Caco-2 (cell line): ENCODE data around the gene RING1. TPM values are rescaled to one million over a fixed set of nuclear protein-coding genes. Genes with fewer than 3 reads are reported as not detected.

ENCODE experiments used
- Bru-seq: library from RNA; stranded (reverse); fragments of 400-500 nt; gene quantifications from one replicate; lab custom pipeline; 2021; lab: Mats Ljungman, UMichigan
- BruChase-seq, 2 experiments: library from RNA; stranded (reverse); fragments of 400-500 nt; gene quantifications; one replicate each; lab custom pipeline; 2021; lab: Mats Ljungman, UMichigan
- BruUV-seq: library from RNA; stranded (reverse); fragments of 400-500 nt; replicated peaks from 2 replicates; lab custom pipeline; 2021; lab: Mats Ljungman, UMichigan
- CTCF ChIA-PET: fragments of 300-600 bp; sonication (Branson Sonifier 250); formaldehyde crosslinking; loops from one replicate; lab custom pipeline; 2022; ENCODE audit warnings: antibody characterized with exemption; lab: Charles Lee
- POLR2A ChIA-PET: fragments of 300-600 bp; sonication (Branson Sonifier 250); formaldehyde crosslinking; loops from one replicate; lab custom pipeline; 2022; ENCODE audit warnings: antibody characterized with exemption; lab: Charles Lee
- DNase-seq, 2 experiments: peaks; one replicate each; pipeline versions ENCODE4 v3.0.0 to v3.0.0-alpha.2; 2020 to 2022
- H3K27me3 ChIP-seq: replicated peaks from 2 replicates; pipeline ENCODE4 v1.6.0; 2011; ENCODE audit warnings: low read length; ENCODE audit not compliant: control insufficient read depth, insufficient read depth
- H3K36me3 ChIP-seq: 2 replicates; pipeline ENCODE4 v1.5.1; 2011; ENCODE audit warnings: low read length; ENCODE audit not compliant: control insufficient read depth, insufficient read depth
- H3K4me1 ChIP-seq: fragments of 250-450 bp; sonication (Bioruptor Pico); 2 replicates; pipeline ENCODE4 v1.5.1; 2020; ENCODE audit warnings: mild to moderate bottlenecking
- H3K4me3 ChIP-seq: 2 replicates; pipeline ENCODE4 v1.5.1; 2011; ENCODE audit warnings: low read depth, mild to moderate bottlenecking, control low read depth, low read length
- H3K9me3 ChIP-seq: fragments of 250-450 bp; sonication (Bioruptor Pico); 2 replicates; pipeline ENCODE4 v1.5.1; 2020; ENCODE audit warnings: mild to moderate bottlenecking, moderate library complexity
- H3K27ac Mint-ChIP-seq: one replicate; pipeline ENCODE4 v1.8.0; 2022; ENCODE audit warnings: mixed read lengths; ENCODE audit not compliant: unreplicated experiment
- H3K27me3 Mint-ChIP-seq: one replicate; pipeline ENCODE4 v1.8.0; 2022; ENCODE audit warnings: mixed read lengths; ENCODE audit not compliant: insufficient read depth, unreplicated experiment
- H3K36me3 Mint-ChIP-seq: one replicate; pipeline ENCODE4 v1.8.0; 2022; ENCODE audit warnings: mild to moderate bottlenecking, mixed read lengths; ENCODE audit not compliant: insufficient read depth, unreplicated experiment
- H3K4me1 Mint-ChIP-seq: one replicate; pipeline ENCODE4 v1.8.0; 2022; ENCODE audit warnings: low read depth, mixed read lengths; ENCODE audit not compliant: unreplicated experiment
- H3K4me3 Mint-ChIP-seq: one replicate; pipeline ENCODE4 v1.8.0; 2022; ENCODE audit warnings: mild to moderate bottlenecking, moderate library complexity, mixed read lengths; ENCODE audit not compliant: unreplicated experiment
- H3K9me3 Mint-ChIP-seq: one replicate; pipeline ENCODE4 v1.8.0; 2022; ENCODE audit warnings: mixed read lengths; ENCODE audit not compliant: unreplicated experiment
- CTCF ChIP-seq, 2 experiments: fragments of 200-600 bp in 1 of 2; IDR thresholded peaks; 1 replicate in 1 of 2; 2 replicates in 1 of 2; pipeline versions ENCODE4 v1.5.1 to v1.8.0; 2011 to 2022; ENCODE audit warnings: antibody characterized with exemption in 1 of 2, control low read depth in 1 of 2, inconsistent platforms in 1 of 2, low read depth in 1 of 2, low read length in 1 of 2, mild to moderate bottlenecking in 1 of 2, moderate library complexity in 1 of 2; ENCODE audit not compliant: insufficient read depth in 1 of 2, severe bottlenecking in 1 of 2, unreplicated experiment in 1 of 2
- intact Hi-C: fragments of 100-400 bp; cut with micrococcal nuclease; formaldehyde crosslinking; loops from one replicate; pipeline ENCODE4 v1.10.0; 2022; ENCODE audit not compliant: unreplicated experiment
- long read RNA-seq: library from polyadenylated mRNA; stranded (forward); transcript quantifications from one replicate; pipeline ENCODE4 v2.0.0, GENCODE V29; 2022
- total RNA-seq: library from RNA; stranded (reverse); gene quantifications from 2 replicates; pipeline ENCODE4 v1.2.3, GENCODE V29; 2022

Gene RING1
- 31.3 and 32.0 TPM in 2 replicates for total RNA-seq
- Bru-seq, nascent RNA: percentile 76 among the genes with signal in this experiment
- BruChase-seq, experiment 1, labeled RNA remaining after a 2-hour chase: percentile 73 among the genes with signal in this experiment
- BruChase-seq, experiment 2, labeled RNA remaining after a 6-hour chase: percentile 82 among the genes with signal in this experiment
- long read RNA-seq, partial matches to known transcripts: 6 of 7 reads
- long read RNA-seq, other reads (novel, unspliced or antisense): 0 of 7 reads

DNA sequence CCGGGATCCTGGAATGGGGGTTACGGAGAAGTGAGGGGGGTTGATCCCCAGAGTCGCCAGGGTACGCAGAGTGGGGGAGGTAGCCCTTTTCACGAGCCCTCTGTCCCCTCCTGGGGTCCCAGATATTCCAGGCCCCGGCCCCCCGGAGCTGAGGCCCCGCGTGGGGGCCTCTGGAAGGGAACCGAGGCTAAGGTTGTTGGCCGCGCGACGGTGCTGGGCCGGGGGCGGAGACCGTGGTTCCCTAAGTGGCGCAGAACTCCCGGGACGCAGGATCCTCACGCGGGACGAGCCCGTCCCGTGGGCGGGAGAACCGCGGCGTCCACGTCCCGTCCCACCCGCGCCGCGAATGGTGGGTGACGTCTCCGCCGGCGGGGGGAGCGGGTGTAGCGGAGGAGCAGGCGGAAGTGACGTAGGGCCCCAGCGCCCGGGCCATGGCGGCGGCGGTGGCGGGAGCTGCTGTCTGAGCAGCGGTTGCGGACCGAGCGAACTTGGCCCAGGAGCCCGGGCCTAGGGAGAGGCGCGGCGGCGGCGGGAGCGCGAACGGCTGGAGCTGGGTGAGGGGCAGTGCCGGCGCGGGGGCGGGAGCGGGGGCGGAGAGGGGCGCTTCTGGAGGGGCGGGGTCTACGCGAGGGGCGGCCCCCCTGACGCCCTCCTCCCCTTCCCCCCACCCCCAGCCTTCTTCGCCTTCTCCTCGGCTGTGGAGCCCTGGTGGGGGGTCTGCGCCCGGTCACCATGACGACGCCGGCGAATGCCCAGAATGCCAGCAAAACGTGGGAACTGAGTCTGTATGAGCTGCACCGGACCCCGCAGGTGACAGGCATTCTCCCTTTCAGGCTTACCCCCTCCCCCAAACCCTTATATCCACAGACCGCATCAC is at the start of gene RING1:
RING1 (plus strand) TSS at position 410 of the 877 bp plus-strand sequence; CDS start at position 733, 323 bp downstream.
- BruUV-seq: TSS peak; percentile 97
- peaks cover 5% of the 10 kb centered on the region for H3K27me3 Mint-ChIP-seq

DNA sequence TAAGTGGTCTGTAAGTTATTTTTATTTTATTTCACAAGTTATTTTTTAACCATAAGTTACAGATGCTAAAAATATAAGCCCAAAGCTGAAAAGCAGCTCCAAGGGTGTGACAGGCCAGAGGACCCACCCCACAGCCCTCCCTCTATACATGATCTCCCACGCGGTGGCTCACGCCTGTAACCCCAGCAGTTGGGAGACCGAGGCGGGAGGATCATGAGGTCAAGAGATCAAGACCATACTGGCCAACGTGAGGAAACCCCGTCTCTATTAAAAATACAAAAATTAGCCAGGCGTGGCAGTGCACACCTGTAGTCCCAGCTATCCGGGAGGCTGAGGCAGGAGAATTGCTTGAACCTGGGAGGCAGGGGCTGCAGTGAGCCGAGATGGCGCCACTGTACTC is 48.2 kb upstream of the RING1 start:
- H3K9me3 Mint-ChIP-seq: no peaks in the 10 kb centered on the region
- no peaks in the 10 kb centered on the region for H3K36me3 ChIP-seq
- intact Hi-C loops: no loop called here
- DNase-seq: no peak
- TF ChIP-seq CTCF (IDR thresholded peaks at IDR 0.05; ENCODE audit: insufficient read depth in 1 of 2, low read depth in 1 of 2, low read length in 1 of 2, severe bottlenecking in 1 of 2, unreplicated experiment in 1 of 2): no peak
- H3K4me1 ChIP-seq: no peaks in the 10 kb centered on the region
- no peak overlapping the region for H3K27ac Mint-ChIP-seq
- no peaks in the 10 kb centered on the region for H3K36me3 Mint-ChIP-seq
- no TSS peak for BruUV-seq
- ChIA-PET POLR2A (no interaction called here), CTCF (no interaction called here)
- peaks cover 12% of the 10 kb centered on the region for H3K4me1 Mint-ChIP-seq
- no peaks in the 10 kb centered on the region; the same call in 1 of the 2 replicates for H3K27me3 ChIP-seq
- no peak overlapping the region for H3K4me3 Mint-ChIP-seq
- H3K27me3 Mint-ChIP-seq: peaks cover 5% of the 10 kb centered on the region
- H3K4me3 ChIP-seq: no peak overlapping the region
- H3K9me3 ChIP-seq: no peaks in the 10 kb centered on the region

More for the DNA sequence above, at the start of gene RING1:
- DNase-seq: peak; percentile 68 to 81
- Mint-ChIP-seq H3K27ac (peak within 1 kb of the TSS; percentile 97), H3K4me3 (peak within 1 kb of the TSS; percentile 98), H3K4me1 (peaks cover 34% of the 10 kb centered on the region), H3K9me3 (no peaks in the 10 kb centered on the region), H3K36me3 (peaks cover 63% of the 10 kb centered on the region)
- no peaks in the 10 kb centered on the region for H3K9me3 ChIP-seq
- H3K36me3 ChIP-seq: peaks cover 6% of the 10 kb centered on the region; the same call in 1 of the 2 replicates
- no peak for TF ChIP-seq CTCF (IDR thresholded peaks at IDR 0.05; ENCODE audit: insufficient read depth in 1 of 2, low read depth in 1 of 2, low read length in 1 of 2, severe bottlenecking in 1 of 2, unreplicated experiment in 1 of 2)
- H3K27me3 ChIP-seq: no peaks in the 10 kb centered on the region
- intact Hi-C loops: no loop called here
- H3K4me3 ChIP-seq: peak within 1 kb of the TSS; percentile 88
- ChIA-PET POLR2A (interaction anchor here (0.5 to 1.9 kb wide), 6 partner anchors 9 to 240 kb away, joined by 3 to 7 read pairs (median 4); partner anchors contain the start of gene BRD2), CTCF (interaction anchor here (0.6 to 2.0 kb wide), 5 partner anchors 9 to 224 kb away, joined by 4 to 15 read pairs (median 5); no protein-coding TSS in a partner anchor)
- peaks cover 14% of the 10 kb centered on the region for H3K4me1 ChIP-seq
